Breast epithelium (tissue), 3 donors: ENCODE measurements around the gene STRADB.

Experiments used
- POLR2A ChIP-seq: fragments of 450-650 bp; IDR thresholded peaks from one replicate; pipeline ENCODE4 v1.6.1; 2016; ENCODE audit warnings: antibody characterized with exemption, mild to moderate bottlenecking, moderate library complexity
- TF ChIP-seq, protein P1 (sequence below), 3 donors: fragments of 450-650 bp; IDR thresholded peaks; one replicate each; pipeline ENCODE4 v1.5.1; 2016 to 2017; ENCODE audit warnings: antibody characterized with exemption in 3 of 3, mild to moderate bottlenecking in 3 of 3, moderate library complexity in 3 of 3

DNA sequence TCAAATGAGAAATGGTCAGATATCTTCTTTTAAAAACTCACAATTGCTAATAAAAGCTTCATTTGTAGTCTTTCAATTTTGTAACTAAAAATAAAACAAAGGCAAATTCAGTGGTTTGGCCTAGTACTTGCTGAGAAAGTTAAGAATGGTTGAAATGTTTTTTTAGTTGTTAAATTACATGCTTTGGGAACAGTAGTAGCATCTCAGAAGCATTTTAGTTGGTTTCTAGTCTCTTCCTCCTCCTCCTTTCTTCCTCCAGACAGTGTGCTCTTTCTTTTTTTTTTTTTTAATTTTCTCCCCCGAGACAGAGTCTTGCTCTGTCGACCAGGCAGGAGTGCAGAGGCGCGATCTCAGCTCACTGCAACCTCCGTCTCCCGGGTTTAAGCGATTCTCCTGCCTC is 10.1 kb upstream of the STRADB start:
- TF ChIP-seq, protein P1, sequence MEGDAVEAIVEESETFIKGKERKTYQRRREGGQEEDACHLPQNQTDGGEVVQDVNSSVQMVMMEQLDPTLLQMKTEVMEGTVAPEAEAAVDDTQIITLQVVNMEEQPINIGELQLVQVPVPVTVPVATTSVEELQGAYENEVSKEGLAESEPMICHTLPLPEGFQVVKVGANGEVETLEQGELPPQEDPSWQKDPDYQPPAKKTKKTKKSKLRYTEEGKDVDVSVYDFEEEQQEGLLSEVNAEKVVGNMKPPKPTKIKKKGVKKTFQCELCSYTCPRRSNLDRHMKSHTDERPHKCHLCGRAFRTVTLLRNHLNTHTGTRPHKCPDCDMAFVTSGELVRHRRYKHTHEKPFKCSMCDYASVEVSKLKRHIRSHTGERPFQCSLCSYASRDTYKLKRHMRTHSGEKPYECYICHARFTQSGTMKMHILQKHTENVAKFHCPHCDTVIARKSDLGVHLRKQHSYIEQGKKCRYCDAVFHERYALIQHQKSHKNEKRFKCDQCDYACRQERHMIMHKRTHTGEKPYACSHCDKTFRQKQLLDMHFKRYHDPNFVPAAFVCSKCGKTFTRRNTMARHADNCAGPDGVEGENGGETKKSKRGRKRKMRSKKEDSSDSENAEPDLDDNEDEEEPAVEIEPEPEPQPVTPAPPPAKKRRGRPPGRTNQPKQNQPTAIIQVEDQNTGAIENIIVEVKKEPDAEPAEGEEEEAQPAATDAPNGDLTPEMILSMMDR (IDR thresholded peaks at IDR 0.05): no peak
- TF ChIP-seq POLR2A: no peak
